GM23338 (cell line): ENCODE data around the gene CELF2.

Experiments
- CREB1 ChIP-seq: fragments of 250-450 bp; sonication (Bioruptor Pico); IDR thresholded peaks from 2 replicates; pipeline ENCODE4 v1.5.0; 2020; ENCODE audit warnings: low read depth, mild to moderate bottlenecking, moderate library complexity
- CTCF ChIP-seq, 2 experiments: fragments of 200-600 bp in 1 of 2; sonication (generic) in 1 of 2; conservative IDR thresholded peaks; 2 replicates each; pipeline versions ENCODE4 v1.5.1 to v1.6.1; 2016 to 2017; ENCODE audit warnings: antibody characterized with exemption in 2 of 2, low read depth in 2 of 2, mild to moderate bottlenecking in 2 of 2, moderate library complexity in 1 of 2
- ETS1 ChIP-seq: IDR thresholded peaks from 2 replicates; pipeline ENCODE4 v1.6.1; 2016; ENCODE audit warnings: antibody characterized with exemption
- EZH2 ChIP-seq: fragments of 200-600 bp; sonication (generic); IDR thresholded peaks from one replicate; pipeline ENCODE4 v1.8.0; 2017; ENCODE audit warnings: antibody characterized with exemption, mild to moderate bottlenecking, low read depth; ENCODE audit not compliant: unreplicated experiment
- EZH2phosphoT487 ChIP-seq: fragments of 200-600 bp; sonication (generic); IDR thresholded peaks from one replicate; pipeline ENCODE4 v1.8.1; 2018; ENCODE audit warnings: antibody characterized with exemption; ENCODE audit not compliant: unreplicated experiment
- JUNB ChIP-seq: IDR thresholded peaks from one replicate; pipeline ENCODE4 v1.6.1; 2016; ENCODE audit warnings: antibody characterized with exemption; ENCODE audit not compliant: unreplicated experiment
- NANOG ChIP-seq: IDR thresholded peaks from 2 replicates; pipeline ENCODE4 v1.6.1; 2016; ENCODE audit warnings: antibody characterized with exemption, borderline replicate concordance
- POLR2AphosphoS5 ChIP-seq: IDR thresholded peaks from 2 replicates; pipeline ENCODE4 v1.6.1; 2016; ENCODE audit warnings: antibody characterized with exemption, low read depth
- ZNF114 ChIP-seq: fragments of 250-450 bp; sonication (Bioruptor Pico); IDR thresholded peaks from 2 replicates; pipeline ENCODE4 v1.5.0; 2020; ENCODE audit warnings: mild to moderate bottlenecking, moderate library complexity
- ZNF331 ChIP-seq: fragments of 250-450 bp; sonication (Bioruptor Pico); IDR thresholded peaks from 2 replicates; pipeline ENCODE4 v1.5.0; 2020; ENCODE audit warnings: low read depth, mild to moderate bottlenecking, moderate library complexity
- ZNF462 ChIP-seq: fragments of 250-450 bp; sonication (Bioruptor Pico); IDR thresholded peaks from 2 replicates; pipeline ENCODE4 v1.5.0; 2020; ENCODE audit warnings: mild to moderate bottlenecking, moderate library complexity
- TF ChIP-seq, protein P1 (sequence below): IDR thresholded peaks from one replicate; pipeline ENCODE4 v1.6.1; 2018; ENCODE audit warnings: antibody characterized with exemption; ENCODE audit not compliant: unreplicated experiment

- TF ChIP-seq CTCF (conservative IDR thresholded peaks at IDR 0.05; ENCODE audit: low read depth in 2 of 2) (no peak), EZH2phosphoT487 (no peak), POLR2AphosphoS5 (no peak), ZNF331 (CRISPR knock-in tag) (no peak), ZNF114 (CRISPR knock-in tag) (no peak), EZH2 (no peak), ETS1 (no peak), JUNB (no peak), CREB1 (CRISPR knock-in tag) (no peak), NANOG (no peak), ZNF462 (CRISPR knock-in tag) (no peak)
- TF ChIP-seq, protein P1, sequence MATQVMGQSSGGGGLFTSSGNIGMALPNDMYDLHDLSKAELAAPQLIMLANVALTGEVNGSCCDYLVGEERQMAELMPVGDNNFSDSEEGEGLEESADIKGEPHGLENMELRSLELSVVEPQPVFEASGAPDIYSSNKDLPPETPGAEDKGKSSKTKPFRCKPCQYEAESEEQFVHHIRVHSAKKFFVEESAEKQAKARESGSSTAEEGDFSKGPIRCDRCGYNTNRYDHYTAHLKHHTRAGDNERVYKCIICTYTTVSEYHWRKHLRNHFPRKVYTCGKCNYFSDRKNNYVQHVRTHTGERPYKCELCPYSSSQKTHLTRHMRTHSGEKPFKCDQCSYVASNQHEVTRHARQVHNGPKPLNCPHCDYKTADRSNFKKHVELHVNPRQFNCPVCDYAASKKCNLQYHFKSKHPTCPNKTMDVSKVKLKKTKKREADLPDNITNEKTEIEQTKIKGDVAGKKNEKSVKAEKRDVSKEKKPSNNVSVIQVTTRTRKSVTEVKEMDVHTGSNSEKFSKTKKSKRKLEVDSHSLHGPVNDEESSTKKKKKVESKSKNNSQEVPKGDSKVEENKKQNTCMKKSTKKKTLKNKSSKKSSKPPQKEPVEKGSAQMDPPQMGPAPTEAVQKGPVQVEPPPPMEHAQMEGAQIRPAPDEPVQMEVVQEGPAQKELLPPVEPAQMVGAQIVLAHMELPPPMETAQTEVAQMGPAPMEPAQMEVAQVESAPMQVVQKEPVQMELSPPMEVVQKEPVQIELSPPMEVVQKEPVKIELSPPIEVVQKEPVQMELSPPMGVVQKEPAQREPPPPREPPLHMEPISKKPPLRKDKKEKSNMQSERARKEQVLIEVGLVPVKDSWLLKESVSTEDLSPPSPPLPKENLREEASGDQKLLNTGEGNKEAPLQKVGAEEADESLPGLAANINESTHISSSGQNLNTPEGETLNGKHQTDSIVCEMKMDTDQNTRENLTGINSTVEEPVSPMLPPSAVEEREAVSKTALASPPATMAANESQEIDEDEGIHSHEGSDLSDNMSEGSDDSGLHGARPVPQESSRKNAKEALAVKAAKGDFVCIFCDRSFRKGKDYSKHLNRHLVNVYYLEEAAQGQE = no peak
These were observed 162.6 kb downstream of the CELF2 start for GRCh38 chr10:11180228-11180627.
